ENCODE results near the gene C2CD2. TPM values are rescaled to one million over a fixed set of nuclear protein-coding genes. Genes with fewer than 3 reads are reported as not detected.
A peak's percentile ranks its signal among the peaks of the same experiment; 100 is the strongest.
"Not testable (repeated sequence)": the region's sequence is repeated elsewhere in the genome, so short reads cannot be mapped to it uniquely, and the experiment has no call there.

C2CD2 gene
- total RNA-seq, result 9.5 and 10.2 TPM in 2 replicates

GRCh38 chr21:41953831-41954653 lies at the start of gene C2CD2:
C2CD2 (minus strand) TSS chr21:41954018; CDS start chr21:41953648, 370 bp downstream.
- intact Hi-C loops (cut with micrococcal nuclease), result loop anchor here (1.0 to 2.0 kb wide), 2 partner anchors 27 to 54 kb away; no protein-coding TSS in a partner anchor
- H3K27ac Mint-ChIP-seq, result peak within 1 kb of the TSS; percentile 38
- peaks cover 19% of the 10 kb centered on the region for H3K27me3 Mint-ChIP-seq (ENCODE audit: insufficient read depth)
- H3K36me3 Mint-ChIP-seq (ENCODE audit: low read depth), result no peaks in the 10 kb centered on the region
- no peak for DNase-seq (ENCODE audit: low spot score)
- peaks cover 6% of the 10 kb centered on the region for H3K4me1 Mint-ChIP-seq (ENCODE audit: low read depth)
- no peaks in the 10 kb centered on the region for H3K9me3 Mint-ChIP-seq
- H3K4me3 Mint-ChIP-seq, result peak within 1 kb of the TSS; percentile 60

GRCh38 chr21:42003051-42003461 lies 49.2 kb upstream of the C2CD2 start:
- peak overlapping the region; percentile 34 for H3K4me3 Mint-ChIP-seq
- intact Hi-C loops (cut with micrococcal nuclease), result loop anchor here (5.0 to 10.0 kb wide), 7 partner anchors 126 to 892 kb away; partner anchors contain the start of genes MX2, NDUFV3, PRDM15 and RSPH1

DNA sequence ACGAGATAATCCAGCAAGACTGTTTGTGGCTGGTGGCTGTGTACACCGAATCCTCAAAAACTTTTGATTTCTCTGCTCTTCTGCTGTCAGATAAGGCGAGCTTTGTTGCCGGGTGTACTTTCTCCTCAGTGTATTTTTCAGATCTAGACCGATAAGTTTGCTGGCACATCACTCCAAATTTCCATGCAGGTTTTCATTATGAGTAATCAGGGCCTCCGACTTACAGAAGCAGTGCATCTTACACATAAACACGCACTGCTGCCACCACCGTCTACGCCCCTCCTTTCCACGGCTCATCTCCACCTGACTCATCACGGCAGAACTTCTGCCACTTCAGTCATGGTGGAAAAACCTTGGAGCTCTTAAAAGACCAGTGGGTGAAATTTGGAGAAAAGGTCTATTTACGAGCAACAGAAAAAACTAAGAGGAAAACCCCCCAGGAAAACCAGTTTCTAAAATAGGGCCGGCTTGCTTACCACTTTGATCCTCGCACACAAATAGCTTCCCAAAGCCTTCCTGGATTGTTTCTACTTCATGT lies 48.7 kb upstream of the C2CD2 start:
- peak overlapping the region; percentile 85 for H3K27ac Mint-ChIP-seq
- intact Hi-C loops (cut with micrococcal nuclease), result loop anchor here (5.0 to 10.0 kb wide), 7 partner anchors 125 to 892 kb away; partner anchors contain the start of genes MX2, NDUFV3, PRDM15 and RSPH1
- peak; percentile 78 for DNase-seq (ENCODE audit: low spot score)
- peaks cover 58% of the 10 kb centered on the region for H3K4me1 Mint-ChIP-seq (ENCODE audit: low read depth)
- no peaks in the 10 kb centered on the region for H3K27me3 Mint-ChIP-seq (ENCODE audit: insufficient read depth)
- H3K36me3 Mint-ChIP-seq (ENCODE audit: low read depth), result peaks cover 58% of the 10 kb centered on the region
- H3K4me3 Mint-ChIP-seq, result peak overlapping the region; percentile 34
- peaks cover 3% of the 10 kb centered on the region for H3K9me3 Mint-ChIP-seq

More at GRCh38 chr21:42003051-42003461, 49.2 kb upstream of the C2CD2 start:
- Mint-ChIP-seq H3K4me1 (ENCODE audit: low read depth) (peaks cover 64% of the 10 kb centered on the region), H3K27me3 (ENCODE audit: insufficient read depth) (no peaks in the 10 kb centered on the region), H3K9me3 (peaks cover 3% of the 10 kb centered on the region), H3K27ac (peak overlapping the region; percentile 85), H3K36me3 (ENCODE audit: low read depth) (peaks cover 60% of the 10 kb centered on the region)
- no peak for DNase-seq (ENCODE audit: low spot score)

DNA sequence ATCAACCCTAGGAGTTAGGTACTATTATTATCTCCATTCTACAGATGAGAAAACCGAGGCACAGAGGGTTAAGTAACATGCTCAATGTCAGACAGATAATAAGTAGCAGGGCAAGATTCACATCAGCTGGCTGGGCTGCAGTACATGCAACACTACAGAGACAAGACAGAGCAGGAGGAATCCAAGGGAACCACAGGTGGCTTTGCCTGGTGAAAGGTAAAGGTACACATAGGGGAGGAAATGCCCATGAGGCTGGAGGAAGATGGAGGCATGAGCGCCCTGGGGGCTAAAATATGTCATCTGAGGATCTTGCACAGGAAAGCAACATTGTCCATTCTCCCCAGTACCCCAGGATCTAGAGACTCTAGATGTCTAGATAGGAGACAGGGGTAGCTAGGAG lies 48.0 kb upstream of the C2CD2 start:
- no peak for DNase-seq (ENCODE audit: low spot score)
- intact Hi-C loops (cut with micrococcal nuclease), result loop anchor here (2.0 to 10.0 kb wide), 8 partner anchors 73 to 893 kb away; partner anchors contain the start of genes MX2, NDUFV3, PRDM15 and RSPH1
- Mint-ChIP-seq H3K27ac (peak overlapping the region; percentile 85), H3K9me3 (peaks cover 5% of the 10 kb centered on the region), H3K4me3 (peak overlapping the region; percentile 38), H3K4me1 (ENCODE audit: low read depth) (peaks cover 53% of the 10 kb centered on the region), H3K36me3 (ENCODE audit: low read depth) (peaks cover 58% of the 10 kb centered on the region), H3K27me3 (ENCODE audit: insufficient read depth) (no peaks in the 10 kb centered on the region)

DNA sequence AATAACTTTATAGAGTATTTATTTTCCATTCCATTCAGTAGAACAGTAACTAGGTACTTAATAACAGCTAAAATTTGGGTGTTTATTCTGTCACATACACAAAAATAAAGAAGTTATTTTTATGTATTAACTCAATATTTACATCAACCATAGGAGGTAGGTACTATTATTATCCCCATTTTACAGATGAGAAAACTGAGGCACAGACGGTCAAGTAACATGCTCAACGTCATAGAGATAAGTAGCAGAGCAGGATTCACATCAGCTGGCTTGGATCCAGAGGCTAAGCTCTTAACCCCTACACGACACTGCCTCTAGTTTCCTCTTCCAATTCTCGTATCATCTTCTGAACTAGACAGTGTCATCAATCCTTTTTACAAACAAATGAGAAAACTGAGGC lies 47.1 kb upstream of the C2CD2 start:
- H3K27me3 Mint-ChIP-seq (ENCODE audit: insufficient read depth), result no peaks in the 10 kb centered on the region
- intact Hi-C loops (cut with micrococcal nuclease), result loop anchor here (2.0 to 10.0 kb wide), 8 partner anchors 72 to 894 kb away; partner anchors contain the start of genes MX2, NDUFV3, PRDM15 and RSPH1
- H3K27ac Mint-ChIP-seq, result peak overlapping the region; percentile 83
- H3K36me3 Mint-ChIP-seq (ENCODE audit: low read depth), result peaks cover 61% of the 10 kb centered on the region
- H3K4me1 Mint-ChIP-seq (ENCODE audit: low read depth), result peaks cover 47% of the 10 kb centered on the region
- no peak for DNase-seq (ENCODE audit: low spot score)
- H3K4me3 Mint-ChIP-seq, result peak overlapping the region; percentile 3
- H3K9me3 Mint-ChIP-seq, result peaks cover 13% of the 10 kb centered on the region

- Mint-ChIP-seq H3K9me3 (peaks cover 21% of the 10 kb centered on the region), H3K4me3 (no peak overlapping the region), H3K4me1 (ENCODE audit: low read depth) (peaks cover 18% of the 10 kb centered on the region), H3K27me3 (ENCODE audit: insufficient read depth) (no peaks in the 10 kb centered on the region), H3K27ac (no peak overlapping the region), H3K36me3 (ENCODE audit: low read depth) (peaks cover 81% of the 10 kb centered on the region)
- intact Hi-C loops (cut with micrococcal nuclease), result no loop called here
- DNase-seq (ENCODE audit: low spot score), result no peak
These were observed 43.8 kb upstream of the C2CD2 start for GRCh38 chr21:41997657-41998056.

GRCh38 chr21:41995577-41995976 lies 41.8 kb upstream of the C2CD2 start:
- DNase-seq (ENCODE audit: low spot score), result no peak
- Mint-ChIP-seq H3K9me3 (peaks cover 21% of the 10 kb centered on the region), H3K36me3 (ENCODE audit: low read depth) (peaks cover 79% of the 10 kb centered on the region), H3K4me1 (ENCODE audit: low read depth) (no peaks in the 10 kb centered on the region), H3K4me3 (no peak overlapping the region), H3K27me3 (ENCODE audit: insufficient read depth) (no peaks in the 10 kb centered on the region), H3K27ac (no peak overlapping the region)
- intact Hi-C loops (cut with micrococcal nuclease), result no loop called here

- H3K4me3 Mint-ChIP-seq; H3K27me3 Mint-ChIP-seq (ENCODE audit: insufficient read depth); intact Hi-C loops (cut with micrococcal nuclease); DNase-seq (ENCODE audit: low spot score); H3K4me1 Mint-ChIP-seq (ENCODE audit: low read depth); H3K27ac Mint-ChIP-seq: not testable (repeated sequence)
- Mint-ChIP-seq H3K9me3 (peaks cover 21% of the 10 kb centered on the region), H3K36me3 (ENCODE audit: low read depth) (peaks cover 72% of the 10 kb centered on the region)
These were observed 40.8 kb upstream of the C2CD2 start for GRCh38 chr21:41994613-41995012.

- no peaks in the 10 kb centered on the region for H3K27me3 Mint-ChIP-seq (ENCODE audit: insufficient read depth)
- H3K27ac Mint-ChIP-seq, result no peak overlapping the region
- H3K9me3 Mint-ChIP-seq, result peaks cover 18% of the 10 kb centered on the region
- H3K4me3 Mint-ChIP-seq, result no peak overlapping the region
- DNase-seq (ENCODE audit: low spot score), result no peak
- peaks cover 67% of the 10 kb centered on the region for H3K36me3 Mint-ChIP-seq (ENCODE audit: low read depth)
- intact Hi-C loops (cut with micrococcal nuclease), result no loop called here
- H3K4me1 Mint-ChIP-seq (ENCODE audit: low read depth), result peaks cover 5% of the 10 kb centered on the region
These were observed 39.9 kb upstream of the C2CD2 start for GRCh38 chr21:41993744-41994143.

- peaks cover 5% of the 10 kb centered on the region for H3K4me1 Mint-ChIP-seq (ENCODE audit: low read depth)
- no peak overlapping the region for H3K4me3 Mint-ChIP-seq
- H3K27me3 Mint-ChIP-seq (ENCODE audit: insufficient read depth), result no peaks in the 10 kb centered on the region
- H3K9me3 Mint-ChIP-seq, result peaks cover 18% of the 10 kb centered on the region
- H3K27ac Mint-ChIP-seq, result no peak overlapping the region
- no peak for DNase-seq (ENCODE audit: low spot score)
- intact Hi-C loops (cut with micrococcal nuclease), result no loop called here
- peaks cover 61% of the 10 kb centered on the region for H3K36me3 Mint-ChIP-seq (ENCODE audit: low read depth)
These were observed 38.8 kb upstream of the C2CD2 start for GRCh38 chr21:41992576-41992975.

DNA sequence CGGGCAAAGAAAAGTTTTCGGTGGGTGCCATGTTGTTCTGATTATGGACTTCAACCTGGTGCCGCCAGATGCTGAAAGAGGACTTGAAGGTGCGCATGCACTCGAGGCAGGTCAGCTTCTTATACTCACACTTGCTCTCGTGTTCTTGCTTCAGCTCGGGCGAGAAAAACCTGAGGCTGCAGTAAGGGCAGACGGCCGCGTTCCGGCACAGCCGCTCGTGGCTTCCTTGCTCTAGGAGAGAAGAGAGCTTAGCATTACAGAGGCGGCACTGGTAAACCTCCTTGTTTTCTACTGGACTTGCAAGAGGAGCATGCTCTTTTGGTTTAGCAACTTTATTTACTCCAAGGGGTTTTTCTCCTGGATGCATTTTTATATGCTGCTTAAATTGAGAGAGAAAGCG lies 37.8 kb upstream of the C2CD2 start:
- H3K4me1 Mint-ChIP-seq (ENCODE audit: low read depth), result peaks cover 5% of the 10 kb centered on the region

DNA sequence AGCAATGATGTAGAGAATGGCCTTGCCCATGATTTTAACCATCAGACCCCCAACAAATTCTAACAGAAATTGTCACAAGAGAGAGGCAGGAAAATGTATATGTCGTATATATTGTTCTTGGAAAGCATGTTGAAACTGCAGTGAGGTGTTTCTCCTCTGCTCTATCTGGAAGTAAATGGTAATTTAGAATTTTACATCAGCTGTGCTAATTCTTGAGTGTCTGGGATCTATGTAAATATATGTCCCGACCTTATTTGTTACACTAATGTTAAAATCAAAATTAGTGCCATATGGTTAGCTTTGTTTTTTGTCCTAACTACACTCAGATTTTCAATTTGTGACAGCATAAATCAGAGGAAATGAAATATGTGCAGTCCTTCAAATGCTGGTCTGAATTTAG lies 35.9 kb upstream of the C2CD2 start:
- H3K4me1 Mint-ChIP-seq (ENCODE audit: low read depth), result peaks cover 5% of the 10 kb centered on the region

More for the DNA sequence above, 37.8 kb upstream of the C2CD2 start:
- intact Hi-C loops (cut with micrococcal nuclease), result no loop called here
- peaks cover 56% of the 10 kb centered on the region for H3K36me3 Mint-ChIP-seq (ENCODE audit: low read depth)
- H3K4me3 Mint-ChIP-seq, result no peak overlapping the region
- H3K27me3 Mint-ChIP-seq (ENCODE audit: insufficient read depth), result no peaks in the 10 kb centered on the region
- peaks cover 15% of the 10 kb centered on the region for H3K9me3 Mint-ChIP-seq
- no peak overlapping the region for H3K27ac Mint-ChIP-seq
- DNase-seq (ENCODE audit: low spot score), result no peak

DNA sequence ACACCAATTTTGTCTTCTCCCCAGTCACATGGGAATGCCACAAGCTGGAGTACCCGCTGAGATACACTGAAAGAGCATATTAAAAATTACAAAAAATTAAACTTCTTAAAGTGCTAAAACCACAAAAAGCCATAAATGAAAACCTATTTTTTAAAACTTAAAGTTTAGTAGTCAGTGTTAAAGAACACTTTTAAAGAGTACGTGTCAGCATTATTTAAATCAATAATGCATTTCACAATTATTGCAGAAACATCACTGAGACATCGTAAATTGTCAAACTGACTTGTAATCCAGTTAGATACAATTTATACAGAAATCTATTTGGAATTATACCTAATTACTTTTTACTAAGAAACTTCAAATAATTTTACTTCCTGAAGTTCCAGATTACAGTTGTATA lies 33.5 kb upstream of the C2CD2 start:
- Mint-ChIP-seq H3K27ac (no peak overlapping the region), H3K4me1 (ENCODE audit: low read depth) (peaks cover 5% of the 10 kb centered on the region), H3K4me3 (no peak overlapping the region), H3K36me3 (ENCODE audit: low read depth) (peaks cover 20% of the 10 kb centered on the region), H3K9me3 (peaks cover 12% of the 10 kb centered on the region), H3K27me3 (ENCODE audit: insufficient read depth) (peaks cover 3% of the 10 kb centered on the region)
- DNase-seq (ENCODE audit: low spot score), result no peak
- intact Hi-C loops (cut with micrococcal nuclease), result no loop called here

More for the DNA sequence above, 35.9 kb upstream of the C2CD2 start:
- Mint-ChIP-seq H3K9me3 (no peaks in the 10 kb centered on the region), H3K27me3 (ENCODE audit: insufficient read depth) (no peaks in the 10 kb centered on the region), H3K36me3 (ENCODE audit: low read depth) (peaks cover 38% of the 10 kb centered on the region), H3K27ac (no peak overlapping the region), H3K4me3 (no peak overlapping the region)
- DNase-seq (ENCODE audit: low spot score), result no peak
- intact Hi-C loops (cut with micrococcal nuclease), result no loop called here

Data from activated T-helper 1 cell treated with anti-CD3 and anti-CD28 coated beads, Interleukin-12 subunit alpha, Interleukin-12 subunit beta, Interleukin-2, Interleukin-4 antibody, amounts not matched to agents 30 ng/mL and 10 ng/mL and 1 ng/mL, durations not matched to agents 14 hours and 24 hours and 36 hours (primary cell).